Right ventricle myocardium superior (tissue), 1 donor: Measurements from ENCODE around the gene SPOCK3. TPM values are rescaled to one million over a fixed set of nuclear protein-coding genes. Genes with fewer than 3 reads are reported as not detected.

ENCODE experiments used
- ATAC-seq: fragments of 200-7000 bp; cut with Tn5 transposase; one replicate; pipeline ENCODE4 v1.9.1; 2020; ENCODE audit warnings: mild to moderate bottlenecking; ENCODE audit not compliant: poor library complexity
- DNase-seq: peaks from one replicate; pipeline ENCODE4 v3.0.0-alpha.2; 2020
- intact Hi-C: fragments of 100-400 bp; cut with DNase I; formaldehyde crosslinking; loops from one replicate; pipeline ENCODE4 v1.11.2; 2022
- total RNA-seq: library from RNA; stranded (reverse); fragmentation: NEBNext Ultra II Directional; extraction: Animal tissue kit (Norgen Biotek cat#: 25700); gene quantifications from one replicate; pipeline ENCODE4 v1.2.1, GENCODE V29; 2021
- donor health status: DM: no; HTN: yes; CAD: no; lungs with severe emphysema.

Gene SPOCK3
- total RNA-seq, 1 donor from 2014 or later, result not detected

- ATAC-seq (no peak), DNase-seq (no peak)
- intact Hi-C loops, result no loop called here
These were observed 51.3 kb downstream of the SPOCK3 start for GRCh38 chr4:167183036-167183435.

- intact Hi-C loops, result no loop called here
- ATAC-seq (no peak), DNase-seq (no peak)
These were observed 56.4 kb downstream of the SPOCK3 start for GRCh38 chr4:167177925-167178324.

GRCh38 chr4:167176723-167177367 is 57.4 kb downstream of the SPOCK3 start:
- ATAC-seq (no peak), DNase-seq (no peak)
- intact Hi-C loops, result no loop called here

- intact Hi-C loops, result no loop called here
- ATAC-seq (no peak), DNase-seq (no peak)
These were observed 62.4 kb downstream of the SPOCK3 start for GRCh38 chr4:167171928-167172327.

GRCh38 chr4:167168611-167169010 is 65.7 kb downstream of the SPOCK3 start:
- intact Hi-C loops, result no loop called here
- ATAC-seq, result no peak
- no peak for DNase-seq

GRCh38 chr4:167150587-167150986 is 83.7 kb downstream of the SPOCK3 start:
- ATAC-seq (no peak), DNase-seq (no peak)
- intact Hi-C loops, result no loop called here

DNA sequence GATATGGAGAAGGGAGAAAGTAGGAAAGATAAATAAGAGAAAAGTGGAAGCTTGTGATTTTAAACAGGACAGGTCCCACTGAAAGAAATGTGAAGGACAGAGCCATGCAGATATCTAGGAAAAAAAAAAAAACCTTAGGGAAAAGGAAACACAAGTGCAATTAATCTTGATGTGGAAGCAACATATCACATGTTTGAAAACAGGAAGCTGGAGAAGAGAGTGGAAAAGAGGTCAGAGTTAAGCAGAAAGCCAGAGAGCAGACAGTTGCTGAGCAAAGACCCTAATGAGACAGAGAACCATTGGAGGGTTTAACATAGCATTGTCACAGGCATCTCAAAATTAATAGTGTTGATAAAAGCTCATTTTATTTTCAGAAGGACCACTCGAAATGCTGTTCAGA is 89.7 kb downstream of the SPOCK3 start:
- intact Hi-C loops, result no loop called here
- DNase-seq (no peak), ATAC-seq (no peak)

GRCh38 chr4:167143018-167143417 is 91.3 kb downstream of the SPOCK3 start:
- ATAC-seq (no peak), DNase-seq (no peak)
- intact Hi-C loops, result no loop called here

DNA sequence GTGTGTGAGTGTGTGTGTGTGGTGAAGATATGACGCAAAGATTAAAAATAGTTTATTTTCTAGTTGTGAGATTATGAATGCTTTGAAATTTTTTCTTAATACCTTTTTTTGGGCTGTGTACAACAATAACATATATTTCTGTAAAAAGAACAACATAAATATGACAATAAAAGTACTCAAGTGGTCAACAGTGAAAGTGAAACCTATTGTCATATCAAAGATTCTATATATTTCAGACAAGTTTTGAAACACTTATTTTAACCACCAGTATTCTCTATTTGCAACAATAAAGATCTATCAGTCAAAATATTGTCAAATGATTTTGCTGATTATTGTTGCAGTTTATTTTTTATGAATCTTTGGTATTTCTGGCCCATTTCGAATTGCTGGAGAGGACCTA is 98.0 kb downstream of the SPOCK3 start:
- no peak for DNase-seq
- ATAC-seq, result no peak
- intact Hi-C loops, result no loop called here

DNA sequence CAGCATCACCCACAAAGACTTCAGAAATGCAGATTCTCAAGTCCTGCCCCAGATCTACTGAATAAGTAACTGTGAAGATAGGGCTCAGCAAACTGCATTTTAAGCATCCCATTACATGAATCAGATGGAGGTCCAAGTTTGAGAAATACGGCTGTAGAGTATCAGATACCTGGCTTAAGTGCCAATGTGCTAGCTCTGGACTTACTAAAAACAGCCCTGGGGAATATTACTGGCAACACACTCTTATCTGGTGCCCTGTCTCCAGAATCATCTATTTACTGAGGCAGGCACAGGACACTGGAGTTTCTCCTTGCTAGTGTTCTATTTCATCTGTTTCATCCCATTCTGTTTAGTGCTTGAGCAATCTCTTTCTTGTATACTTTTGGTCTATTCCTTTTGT is 105.1 kb downstream of the SPOCK3 start:
- no peak for DNase-seq
- peak; percentile 82 for ATAC-seq
- intact Hi-C loops, result no loop called here

GRCh38 chr4:167119392-167119791 is 114.9 kb downstream of the SPOCK3 start:
- ATAC-seq (no peak), DNase-seq (no peak)
- intact Hi-C loops, result no loop called here

- DNase-seq (no peak), ATAC-seq (no peak)
- intact Hi-C loops, result no loop called here
These were observed 117.0 kb downstream of the SPOCK3 start for GRCh38 chr4:167117273-167117672.

DNA sequence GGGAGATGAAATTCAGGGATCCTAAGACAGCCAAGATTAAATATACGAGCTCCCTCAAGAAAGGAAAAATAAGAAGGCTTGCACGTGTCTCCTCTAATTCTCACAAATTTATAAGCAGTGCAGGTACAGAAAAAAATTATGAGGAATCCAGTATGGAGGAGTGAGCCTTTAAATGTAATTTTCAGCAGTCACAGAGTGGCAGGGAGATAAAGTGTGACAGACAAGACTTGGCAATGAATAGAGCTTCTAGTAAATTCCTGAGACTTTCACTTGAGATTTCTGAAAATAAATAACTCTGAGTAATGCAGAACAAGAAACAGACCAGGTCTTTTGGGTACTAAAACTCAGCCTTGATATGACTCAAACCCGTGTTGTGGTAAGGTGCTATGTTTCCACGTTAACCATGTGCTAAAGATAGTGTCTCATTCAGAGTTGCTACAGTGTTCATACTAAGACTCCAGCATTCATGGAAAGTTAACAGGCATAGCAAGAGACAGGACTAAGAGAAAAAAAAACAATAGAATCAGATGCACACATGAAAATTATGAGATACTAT is 119.8 kb downstream of the SPOCK3 start:
- intact Hi-C loops, result no loop called here
- peak; percentile 60 for ATAC-seq
- DNase-seq, result no peak

DNA sequence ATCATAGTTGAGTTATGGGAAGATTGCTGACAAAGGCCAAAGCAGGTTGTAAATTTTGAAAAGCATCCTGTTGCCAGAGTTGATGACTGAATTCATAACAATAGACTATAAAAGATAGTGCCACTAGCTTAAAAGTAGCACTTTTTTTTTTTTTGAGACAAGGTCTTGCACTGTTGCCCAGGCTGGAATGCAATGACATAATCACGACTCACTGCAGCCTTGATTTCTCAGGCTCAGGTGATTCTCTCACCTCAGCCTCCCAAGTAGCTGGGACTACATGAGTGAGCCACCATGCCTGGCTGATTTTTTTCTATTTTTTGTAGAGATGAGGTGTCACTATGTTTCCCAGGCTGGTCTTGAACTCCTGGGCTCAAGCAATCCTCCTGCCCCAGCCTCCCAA is 122.7 kb downstream of the SPOCK3 start:
- ATAC-seq (no peak), DNase-seq (no peak)
- intact Hi-C loops, result no loop called here

DNA sequence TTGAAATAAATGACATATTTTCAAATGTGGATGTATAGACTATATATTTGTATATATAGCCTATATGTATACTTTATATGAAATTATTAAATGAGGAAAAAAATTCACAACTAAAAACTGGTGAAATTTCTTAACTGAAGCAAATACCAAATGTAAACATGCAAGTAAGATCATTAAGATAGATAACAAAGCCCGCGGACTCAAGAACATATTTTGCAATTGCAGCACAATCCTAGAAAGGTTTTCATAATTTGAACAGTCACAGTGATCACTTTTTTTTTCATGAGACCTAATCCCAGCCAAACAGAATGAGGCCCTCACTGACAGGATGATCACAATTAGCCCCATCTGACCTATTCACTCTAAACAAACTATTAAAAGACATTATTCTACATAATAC is 123.2 kb downstream of the SPOCK3 start:
- intact Hi-C loops, result no loop called here
- ATAC-seq (no peak), DNase-seq (no peak)

DNA sequence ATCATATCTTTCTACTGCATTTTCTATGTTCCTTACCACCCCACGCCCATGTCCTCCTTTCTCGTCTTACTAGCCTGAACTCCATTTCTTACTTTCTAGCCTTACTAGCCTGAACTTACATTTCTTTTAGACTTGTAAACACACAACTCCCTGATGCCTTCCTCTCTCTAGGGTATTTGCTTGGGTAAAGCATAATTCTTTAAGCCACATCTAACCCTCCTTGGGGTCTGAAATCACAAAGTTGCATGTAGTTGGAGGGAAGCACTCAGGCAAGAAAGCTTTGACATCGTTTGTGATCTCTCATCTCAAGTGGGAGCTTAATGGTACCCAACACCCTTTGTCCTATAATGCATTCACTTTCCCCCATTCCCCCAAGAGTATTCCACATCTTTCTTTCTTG is 124.4 kb downstream of the SPOCK3 start:
- intact Hi-C loops, result no loop called here
- ATAC-seq, result no peak
- DNase-seq, result no peak

GRCh38 chr4:167105857-167106256 is 128.4 kb downstream of the SPOCK3 start:
- DNase-seq (no peak), ATAC-seq (no peak)
- intact Hi-C loops, result no loop called here

- DNase-seq (no peak), ATAC-seq (no peak)
- intact Hi-C loops, result no loop called here
These were observed 131.8 kb downstream of the SPOCK3 start for GRCh38 chr4:167102475-167102874.

GRCh38 chr4:167101035-167101434 is 133.3 kb downstream of the SPOCK3 start:
- DNase-seq (no peak), ATAC-seq (no peak)
- intact Hi-C loops, result no loop called here

GRCh38 chr4:167100120-167100519 is 134.2 kb downstream of the SPOCK3 start:
- intact Hi-C loops, result no loop called here
- ATAC-seq, result peak; percentile 98
- no peak for DNase-seq

- DNase-seq, result no peak
- no peak for ATAC-seq
- intact Hi-C loops, result no loop called here
These were observed 146.2 kb downstream of the SPOCK3 start for GRCh38 chr4:167088115-167088514.
